HUES6 (cell line): Measurements from ENCODE around the gene TLK1.

ENCODE experiments used
- H3K27ac ChIP-seq: 2 replicates; pipeline ENCODE4 v1.7.0; 2013; ENCODE audit warnings: low read depth, mild to moderate bottlenecking, low read length, inconsistent platforms
- H3K27me3 ChIP-seq: 2 replicates; pipeline ENCODE4 v1.6.1; 2013; ENCODE audit warnings: low read length; ENCODE audit not compliant: control insufficient read depth, insufficient read depth
- H3K36me3 ChIP-seq: 2 replicates; pipeline ENCODE4 v1.6.1; 2013; ENCODE audit warnings: low read length; ENCODE audit not compliant: control insufficient read depth, insufficient read depth
- H3K4me1 ChIP-seq: 2 replicates; pipeline ENCODE4 v1.6.1; 2013; ENCODE audit warnings: low read length; ENCODE audit not compliant: control insufficient read depth, insufficient read depth
- H3K4me3 ChIP-seq: 2 replicates; pipeline ENCODE4 v1.5.1; 2013; ENCODE audit warnings: low read depth, low read length
- H3K9ac ChIP-seq: one replicate; pipeline ENCODE4 v1.6.1; 2013; ENCODE audit warnings: mild to moderate bottlenecking, low read length
- H3K9me3 ChIP-seq: 2 replicates; pipeline ENCODE4 v1.6.1; 2013; ENCODE audit warnings: low read depth, low read length; ENCODE audit not compliant: control insufficient read depth, insufficient read depth

The TLK1 gene

DNA sequence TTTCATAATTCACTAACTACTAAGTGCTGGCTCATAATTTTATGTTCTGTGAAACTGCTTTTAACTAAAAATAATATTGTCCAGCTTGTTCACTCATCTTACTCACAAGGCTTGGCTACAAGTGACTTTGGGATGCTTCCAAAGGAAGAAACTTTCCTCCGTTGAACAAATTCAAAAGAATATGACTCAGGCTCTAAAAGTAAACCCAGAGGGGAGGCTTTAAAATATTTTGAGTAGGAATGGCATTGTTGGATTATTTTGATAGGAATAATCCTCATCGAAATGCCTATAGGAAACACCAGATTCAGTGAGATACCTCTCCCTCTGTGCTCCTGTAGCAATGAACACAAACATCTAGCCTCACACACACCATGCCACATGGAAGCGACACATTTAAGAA, 25.2 kb upstream of the TLK1 start:
- H3K9ac ChIP-seq, result no peak overlapping the region
- peaks cover 9% of the 10 kb centered on the region for H3K4me1 ChIP-seq
- H3K9me3 ChIP-seq, result no peaks in the 10 kb centered on the region
- no peaks in the 10 kb centered on the region for H3K27me3 ChIP-seq
- no peak overlapping the region for H3K27ac ChIP-seq
- H3K36me3 ChIP-seq, result no peaks in the 10 kb centered on the region
- H3K4me3 ChIP-seq, result no peak overlapping the region

GRCh38 chr2:171185165-171185818, 24.6 kb upstream of the TLK1 start:
- Histone ChIP-seq H3K4me3 (no peak overlapping the region), H3K9ac (no peak overlapping the region), H3K36me3 (no peaks in the 10 kb centered on the region), H3K27me3 (no peaks in the 10 kb centered on the region), H3K4me1 (peaks cover 9% of the 10 kb centered on the region), H3K9me3 (no peaks in the 10 kb centered on the region), H3K27ac (no peak overlapping the region)

DNA sequence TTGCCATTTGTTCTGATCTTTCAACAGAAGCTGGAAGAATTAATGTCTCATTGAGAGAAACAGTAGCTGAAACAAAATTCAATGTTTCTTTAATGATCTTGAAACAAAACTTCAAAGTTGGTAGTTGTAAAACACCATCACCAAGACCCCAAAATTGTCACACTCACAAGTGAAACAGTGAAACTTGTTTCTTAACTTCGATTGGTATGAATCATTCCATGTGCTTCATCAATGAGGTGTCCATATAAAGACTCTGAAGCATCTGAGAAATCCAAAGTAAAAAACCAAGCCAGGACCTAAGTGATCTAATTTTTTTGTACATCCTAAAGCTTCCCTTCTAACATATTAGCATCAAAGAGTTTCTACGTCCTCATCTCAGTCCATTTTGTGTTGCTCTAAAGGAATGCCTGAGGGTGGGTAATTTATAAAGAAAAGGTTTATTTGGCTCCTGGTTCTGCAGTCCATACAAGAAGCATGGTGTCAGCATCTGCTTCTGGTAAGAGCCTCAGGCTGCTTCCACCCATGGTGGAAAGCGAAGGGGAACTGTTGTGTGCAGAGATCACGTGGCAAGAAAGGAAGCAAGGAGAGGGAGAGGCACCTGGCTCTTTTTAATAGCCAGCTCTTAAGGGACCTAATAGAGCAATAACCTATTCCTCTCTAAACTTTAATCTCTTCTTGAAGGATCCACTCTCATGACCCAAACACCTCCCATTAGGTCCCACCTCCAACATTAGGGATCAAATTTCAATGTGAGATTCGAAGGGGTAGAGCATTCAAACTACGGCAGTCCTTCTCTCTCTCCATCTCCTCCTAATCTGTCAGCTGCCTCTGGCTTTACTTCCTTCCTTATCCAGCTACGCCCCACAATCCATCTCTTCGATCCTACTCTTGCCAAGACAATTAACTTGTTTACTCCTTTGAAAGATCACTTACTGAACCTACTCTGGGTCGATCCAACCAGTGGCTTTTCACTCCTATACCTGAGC, 20.7 kb upstream of the TLK1 start:
- no peak overlapping the region for H3K27ac ChIP-seq
- no peaks in the 10 kb centered on the region for H3K27me3 ChIP-seq
- no peak overlapping the region for H3K4me3 ChIP-seq
- H3K4me1 ChIP-seq, result peaks cover 9% of the 10 kb centered on the region
- H3K9me3 ChIP-seq, result no peaks in the 10 kb centered on the region
- no peaks in the 10 kb centered on the region for H3K36me3 ChIP-seq
- H3K9ac ChIP-seq, result no peak overlapping the region

DNA sequence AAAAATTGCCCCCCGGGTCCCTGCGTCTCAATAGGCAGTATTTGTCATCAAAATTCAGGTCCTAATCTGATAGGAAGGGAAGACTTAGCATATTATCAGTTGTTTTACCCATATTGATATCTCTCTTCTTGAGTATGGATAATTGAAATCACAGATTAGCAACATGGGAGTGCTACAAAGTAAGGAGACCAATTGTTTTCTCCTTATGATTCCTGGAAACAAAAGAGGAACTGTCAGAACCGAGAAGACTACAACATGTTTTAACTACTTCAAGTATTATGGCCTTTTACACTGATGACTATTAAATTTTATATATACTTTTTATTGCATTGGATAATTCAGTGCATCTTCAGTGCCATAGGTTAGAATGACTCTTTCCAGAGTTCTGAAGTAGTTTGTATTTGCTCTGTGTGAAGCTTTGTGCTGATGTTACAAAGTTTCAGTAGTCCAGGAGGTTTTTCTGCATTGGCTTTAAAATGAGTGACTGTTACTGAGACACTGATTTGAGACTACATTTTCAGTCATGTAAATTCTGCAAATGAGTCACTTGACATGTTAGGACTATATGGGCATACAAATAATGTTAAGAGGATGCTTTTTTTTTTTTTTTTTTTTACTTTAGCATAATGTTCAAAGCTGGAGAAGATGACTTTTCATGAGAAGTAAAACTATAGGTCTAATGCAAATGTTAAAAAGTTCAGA, 19.7 kb upstream of the TLK1 start:
- Histone ChIP-seq H3K36me3 (no peaks in the 10 kb centered on the region), H3K4me1 (peaks cover 9% of the 10 kb centered on the region), H3K9me3 (no peaks in the 10 kb centered on the region), H3K27ac (no peak overlapping the region), H3K4me3 (no peak overlapping the region), H3K27me3 (no peaks in the 10 kb centered on the region), H3K9ac (no peak overlapping the region)

GRCh38 chr2:171178993-171179392, 18.3 kb upstream of the TLK1 start:
- no peak overlapping the region for H3K9ac ChIP-seq
- H3K4me1 ChIP-seq, result peaks cover 9% of the 10 kb centered on the region
- no peak overlapping the region for H3K27ac ChIP-seq
- no peaks in the 10 kb centered on the region for H3K27me3 ChIP-seq
- no peak overlapping the region for H3K4me3 ChIP-seq
- no peaks in the 10 kb centered on the region for H3K36me3 ChIP-seq
- H3K9me3 ChIP-seq, result no peaks in the 10 kb centered on the region

GRCh38 chr2:171176516-171176915, 15.8 kb upstream of the TLK1 start:
- Histone ChIP-seq H3K27me3 (no peaks in the 10 kb centered on the region), H3K4me1 (peaks cover 3% of the 10 kb centered on the region), H3K4me3 (no peak overlapping the region), H3K9ac (no peak overlapping the region), H3K36me3 (no peaks in the 10 kb centered on the region), H3K9me3 (no peaks in the 10 kb centered on the region), H3K27ac (no peak overlapping the region)

DNA sequence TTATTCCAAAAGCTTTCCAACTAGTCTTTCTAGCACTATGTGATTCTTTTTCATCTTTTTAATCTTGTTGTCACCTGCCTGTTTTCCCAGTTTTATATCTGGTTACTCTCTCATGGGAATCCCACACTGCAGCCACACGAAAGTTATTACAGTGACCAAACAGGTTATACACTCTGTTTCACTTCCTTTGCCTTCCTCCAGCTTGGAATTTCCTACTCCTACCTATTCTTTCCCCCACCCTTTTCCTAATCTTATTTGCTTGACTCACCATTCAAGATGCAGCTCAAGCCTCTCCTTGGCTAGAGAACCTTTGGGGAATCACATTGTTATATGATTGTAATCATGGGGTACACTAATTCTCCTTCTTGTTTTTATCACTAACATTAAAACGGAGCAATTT, 13.4 kb upstream of the TLK1 start:
- Histone ChIP-seq H3K27ac (no peak overlapping the region), H3K9ac (no peak overlapping the region), H3K36me3 (no peaks in the 10 kb centered on the region), H3K27me3 (no peaks in the 10 kb centered on the region), H3K4me1 (no peaks in the 10 kb centered on the region), H3K9me3 (no peaks in the 10 kb centered on the region), H3K4me3 (no peak overlapping the region)

- no peaks in the 10 kb centered on the region for H3K36me3 ChIP-seq
- H3K4me3 ChIP-seq, result no peak overlapping the region
- no peaks in the 10 kb centered on the region for H3K4me1 ChIP-seq
- no peaks in the 10 kb centered on the region for H3K9me3 ChIP-seq
- no peak overlapping the region for H3K27ac ChIP-seq
- no peaks in the 10 kb centered on the region for H3K27me3 ChIP-seq
- no peak overlapping the region for H3K9ac ChIP-seq
Measured at GRCh38 chr2:171173087-171173486, 12.4 kb upstream of the TLK1 start.

DNA sequence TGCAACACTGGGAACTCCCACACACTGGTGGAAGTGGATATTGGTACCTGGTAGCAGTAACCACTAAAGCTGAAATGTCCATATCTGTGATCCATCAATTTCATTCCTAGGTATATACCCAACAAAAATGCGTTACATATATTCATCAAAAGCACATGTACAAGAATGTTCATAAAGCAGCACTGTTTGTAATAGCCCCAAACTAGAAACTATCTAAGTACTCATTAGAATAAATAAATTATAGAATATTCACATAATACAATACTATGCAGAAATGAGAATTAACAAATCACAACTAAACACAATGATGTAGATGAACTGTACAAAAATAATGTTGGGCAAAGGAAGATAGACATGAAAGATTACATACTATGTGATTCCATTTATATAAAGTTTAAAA, 11.1 kb upstream of the TLK1 start:
- Histone ChIP-seq H3K27ac (no peak overlapping the region), H3K4me1 (no peaks in the 10 kb centered on the region), H3K4me3 (no peak overlapping the region), H3K27me3 (no peaks in the 10 kb centered on the region), H3K9ac (no peak overlapping the region), H3K36me3 (no peaks in the 10 kb centered on the region), H3K9me3 (no peaks in the 10 kb centered on the region)

DNA sequence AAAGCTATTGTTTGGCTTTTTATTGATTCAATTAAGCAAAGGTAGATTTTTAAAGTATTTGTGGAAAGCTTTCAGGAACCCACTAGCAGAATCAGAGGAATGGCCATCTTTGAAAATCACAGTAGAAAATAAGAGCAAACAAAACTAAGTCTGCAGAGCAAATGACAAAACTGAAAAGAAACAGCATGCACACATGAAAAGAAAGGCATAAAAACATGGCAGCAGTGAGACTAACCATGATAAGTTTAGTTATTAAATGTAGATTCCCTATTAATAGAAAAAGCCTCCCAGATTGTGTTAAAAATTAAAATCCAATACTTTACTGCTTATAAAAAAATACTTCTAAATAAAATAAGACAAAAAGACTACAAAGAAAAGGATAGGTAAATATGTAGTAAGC, 9.1 kb upstream of the TLK1 start:
- Histone ChIP-seq H3K36me3 (no peaks in the 10 kb centered on the region), H3K27ac (no peak overlapping the region), H3K9me3 (no peaks in the 10 kb centered on the region), H3K4me1 (no peaks in the 10 kb centered on the region), H3K4me3 (no peak overlapping the region), H3K9ac (no peak overlapping the region), H3K27me3 (no peaks in the 10 kb centered on the region)

DNA sequence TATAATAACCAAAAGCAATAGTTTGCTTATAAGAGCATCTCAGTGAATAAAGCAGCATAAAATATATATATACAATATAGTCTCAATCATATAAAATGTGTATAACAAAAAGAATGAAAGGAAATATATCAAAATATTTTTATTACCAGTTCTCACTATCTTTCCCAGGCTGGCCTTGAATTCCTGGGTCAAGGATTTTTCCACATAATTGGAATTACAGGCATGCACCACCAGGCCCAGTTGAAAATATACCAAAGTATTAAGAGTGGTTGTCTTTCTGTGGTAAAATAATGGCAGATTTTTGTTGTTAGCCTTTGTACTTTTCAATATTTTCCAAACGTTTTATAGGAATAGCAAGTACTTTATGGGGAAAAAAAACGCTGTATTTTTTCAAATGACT, 8.6 kb upstream of the TLK1 start:
- H3K36me3 ChIP-seq, result no peaks in the 10 kb centered on the region
- no peaks in the 10 kb centered on the region for H3K27me3 ChIP-seq
- H3K27ac ChIP-seq, result no peak overlapping the region
- H3K4me3 ChIP-seq, result no peak overlapping the region
- H3K9ac ChIP-seq, result no peak overlapping the region
- no peaks in the 10 kb centered on the region for H3K9me3 ChIP-seq
- no peaks in the 10 kb centered on the region for H3K4me1 ChIP-seq
